Mammary epithelial cell (primary cell): ENCODE data around the gene PLPP4.

Source experiments
- CTCF ChIP-seq, 2 donors: IDR thresholded peaks in 1 of 2; conservative IDR thresholded peaks in 1 of 2; 2 replicates each; pipeline ENCODE4 v1.5.1; 2011 to 2012; ENCODE audit warnings: inconsistent platforms in 2 of 2, low read length in 2 of 2, mild to moderate bottlenecking in 2 of 2, control low read depth in 1 of 2, low read depth in 1 of 2; ENCODE audit not compliant: insufficient read depth in 1 of 2; ENCODE audit errors: extremely low read depth in 1 of 2
- EZH2 ChIP-seq: IDR thresholded peaks from 2 replicates; pipeline ENCODE4 v1.6.1; 2012; ENCODE audit warnings: low read length, inconsistent platforms, borderline replicate concordance

- TF ChIP-seq CTCF (conservative IDR thresholded peaks at IDR 0.05 in 1 of 2, IDR thresholded peaks at IDR 0.05 in 1 of 2; ENCODE audit: extremely low read depth in 1 of 2, insufficient read depth in 1 of 2, low read depth in 1 of 2, low read length in 2 of 2) (no peak), EZH2 (no peak)
Observed at GRCh38 chr10:120606051-120606764, 149.2 kb downstream of the PLPP4 start.
